Heart right ventricle (tissue), 16 donors: ENCODE results near the gene CTSG. TPM values are rescaled to one million over a fixed set of nuclear protein-coding genes. Genes with fewer than 3 reads are reported as not detected.

Source experiments
- ATAC-seq, 8 donors: fragments of 200-7000 bp; cut with Tn5 transposase; one replicate each; pipeline ENCODE4 v1.9.1; 2020; ENCODE audit warnings: mild to moderate bottlenecking in 8 of 8, moderate library complexity in 8 of 8, moderate number of reproducible peaks in 1 of 8
- DNase-seq, 2 donors: peaks; one replicate each; pipeline ENCODE4 v3.0.0-alpha.2; 2020
- H3K27ac ChIP-seq, 10 donors: fragments of 200-600 bp; sonication (generic) in 2 of 10; one replicate each; pipeline versions ENCODE4 v1.5.0 to v1.8.0; 2020 to 2022; ENCODE audit warnings: mild to moderate bottlenecking in 3 of 10
- H3K27me3 ChIP-seq, 7 donors: fragments of 200-600 bp; one replicate each; pipeline ENCODE4 v1.8.0; 2021 to 2022; ENCODE audit warnings: mild to moderate bottlenecking in 2 of 7
- H3K36me3 ChIP-seq, 9 donors: fragments of 200-600 bp; sonication (generic) in 1 of 9; one replicate each; pipeline versions ENCODE4 v1.5.0 to v1.8.0; 2020 to 2022; ENCODE audit warnings: mild to moderate bottlenecking in 2 of 9
- H3K4me1 ChIP-seq, 9 donors: fragments of 200-600 bp; sonication (generic) in 1 of 9; one replicate each; pipeline versions ENCODE4 v1.5.0 to v1.8.0; 2020 to 2022; ENCODE audit warnings: mild to moderate bottlenecking in 4 of 9
- H3K4me3 ChIP-seq, 10 donors: fragments of 200-600 bp; sonication (generic) in 2 of 10; one replicate each; pipeline versions ENCODE4 v1.5.0 to v1.8.0; 2020 to 2022; ENCODE audit warnings: mild to moderate bottlenecking in 7 of 10, moderate library complexity in 2 of 10
- H3K9me3 ChIP-seq, 11 donors: fragments of 200-600 bp in 10 of 11; sonication (generic) in 2 of 11; one replicate each; pipeline versions ENCODE4 v1.5.0 to v1.8.0; 2013 to 2022; ENCODE audit warnings: mild to moderate bottlenecking in 2 of 11, control low read depth in 1 of 11, moderate library complexity in 1 of 11
- WGBS, 2 donors: extraction: QIAGEN DNeasy Blood & Tissue Kit; methylation state at CpG; one replicate each; pipeline ENCODE4 v1.1.7; 2013; ENCODE audit warnings: inconsistent platforms in 1 of 2; 5-methylcytosine and 5-hydroxymethylcytosine counted together
- intact Hi-C, 10 donors: fragments of 100-400 bp; cut with DNase I; formaldehyde crosslinking; loops; one replicate each; pipeline versions ENCODE4 v1.11.1 to v1.14.2; 2022
- polyA plus RNA-seq, 2 donors: library from polyadenylated mRNA; stranded (reverse); fragments of 200-250 nt; gene quantifications; one replicate each; pipeline ENCODE4 v1.2.3, GENCODE V29; 2013
- total RNA-seq, 10 donors: library from RNA; stranded (reverse); fragmentation: NEBNext Ultra II Directional in 3 of 10; extraction: Animal tissue kit (Norgen Biotek cat#: 25700) in 3 of 10; gene quantifications; one replicate each; pipeline versions ENCODE4 v1.2.1 to v1.2.4, GENCODE V29; 2021 to 2023
- TF ChIP-seq, protein P1 (sequence below), 9 donors: fragments of 200-600 bp; sonication (generic) in 2 of 9; IDR thresholded peaks; one replicate each; pipeline versions ENCODE4 v1.5.0 to v1.8.0; 2021 to 2022; ENCODE audit warnings: antibody characterized with exemption in 9 of 9, mild to moderate bottlenecking in 5 of 9, moderate library complexity in 1 of 9
- donor health status: Arrhythmogenic right ventricular cardiomyopathy.
- donor health status: ischemic (EF 13 %, LVEDD 7.1; RV severe dilation, severe dysfunction).
- donor health status: healthy with polysubstance abuse.
- donor health status: DM: no; HTN: yes; CAD: no.
- donor health status: DM: no; HTN: no; CAD: no.
- donor health status: ischemic (EF 25% LVEDD 6.9; RV normal size, moderate dysfunction).
- donor health status: ischemic (EF 25% LVEDD 5.7; RV mildly dilated, moderate dysfunction).
- donor health status: healthy.
- donor health status: DM: yes; HTN: yes; CAD: no.
- donor health status: Ischemic cardiomyopathy.
- donor health status: ischemic (EF 35%, LVEDD 5.7; RV mildly dilated, moderate dysfunction).
- donor health status: nonischemic (EF 11% LVEDD 7.7; RV severe dilation, severe dysfunction).
- donor health status: DM: yes; HTN: yes; CAD: no.
- donor health status: PGD.
- donor health status: ischemic (EF 29% LVEDD 5.4; RV normal size, mild dysfunction).
- donor health status: nonischemic (EF 23%, LVEDD 6.1; RV moderate dilation, normal function).

Gene CTSG
- total and polyA plus RNA-seq, 12 donors: 0.23 to 2.4 (median 0.91) TPM; not detected in 2

DNA sequence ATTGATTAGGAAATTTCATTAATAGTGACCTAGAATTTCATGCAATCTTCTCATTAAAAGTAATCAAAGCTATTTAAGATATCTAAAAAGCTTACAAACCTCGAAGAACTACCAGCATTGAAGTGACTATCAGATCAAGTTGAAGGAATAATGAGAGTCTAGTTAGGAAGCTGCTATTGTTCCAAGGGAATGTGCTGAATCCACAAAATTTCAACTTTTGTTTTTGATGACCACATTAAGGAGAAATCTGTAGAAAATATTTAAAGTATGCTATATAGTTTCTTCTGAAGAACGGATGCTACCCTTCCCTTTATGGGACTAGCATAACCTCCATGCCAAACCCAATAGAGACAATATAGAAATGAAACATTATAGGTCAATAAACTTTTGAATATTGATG lies 2.5 kb upstream of the CTSG start:
- Histone ChIP-seq H3K36me3 (no peaks in the 10 kb centered on the region), H3K27me3 (peaks cover 0 to 8% (median 0%) of the 10 kb centered on the region in 7 donors), H3K9me3 (peaks cover 0 to 9% (median 0%) of the 10 kb centered on the region in 11 donors), H3K27ac (no peak overlapping the region), H3K4me1 (peaks cover 0 to 11% (median 0%) of the 10 kb centered on the region in 9 donors), H3K4me3 (no peak overlapping the region)
- intact Hi-C loops: no loop called here
- no peak for ATAC-seq
- TF ChIP-seq, protein P1, sequence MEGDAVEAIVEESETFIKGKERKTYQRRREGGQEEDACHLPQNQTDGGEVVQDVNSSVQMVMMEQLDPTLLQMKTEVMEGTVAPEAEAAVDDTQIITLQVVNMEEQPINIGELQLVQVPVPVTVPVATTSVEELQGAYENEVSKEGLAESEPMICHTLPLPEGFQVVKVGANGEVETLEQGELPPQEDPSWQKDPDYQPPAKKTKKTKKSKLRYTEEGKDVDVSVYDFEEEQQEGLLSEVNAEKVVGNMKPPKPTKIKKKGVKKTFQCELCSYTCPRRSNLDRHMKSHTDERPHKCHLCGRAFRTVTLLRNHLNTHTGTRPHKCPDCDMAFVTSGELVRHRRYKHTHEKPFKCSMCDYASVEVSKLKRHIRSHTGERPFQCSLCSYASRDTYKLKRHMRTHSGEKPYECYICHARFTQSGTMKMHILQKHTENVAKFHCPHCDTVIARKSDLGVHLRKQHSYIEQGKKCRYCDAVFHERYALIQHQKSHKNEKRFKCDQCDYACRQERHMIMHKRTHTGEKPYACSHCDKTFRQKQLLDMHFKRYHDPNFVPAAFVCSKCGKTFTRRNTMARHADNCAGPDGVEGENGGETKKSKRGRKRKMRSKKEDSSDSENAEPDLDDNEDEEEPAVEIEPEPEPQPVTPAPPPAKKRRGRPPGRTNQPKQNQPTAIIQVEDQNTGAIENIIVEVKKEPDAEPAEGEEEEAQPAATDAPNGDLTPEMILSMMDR (IDR thresholded peaks at IDR 0.05): no peak
- DNase-seq: no peak
- WGBS, 2 donors: 63 to 73% methylated on average over 2 of the region's 2 CpGs

DNA sequence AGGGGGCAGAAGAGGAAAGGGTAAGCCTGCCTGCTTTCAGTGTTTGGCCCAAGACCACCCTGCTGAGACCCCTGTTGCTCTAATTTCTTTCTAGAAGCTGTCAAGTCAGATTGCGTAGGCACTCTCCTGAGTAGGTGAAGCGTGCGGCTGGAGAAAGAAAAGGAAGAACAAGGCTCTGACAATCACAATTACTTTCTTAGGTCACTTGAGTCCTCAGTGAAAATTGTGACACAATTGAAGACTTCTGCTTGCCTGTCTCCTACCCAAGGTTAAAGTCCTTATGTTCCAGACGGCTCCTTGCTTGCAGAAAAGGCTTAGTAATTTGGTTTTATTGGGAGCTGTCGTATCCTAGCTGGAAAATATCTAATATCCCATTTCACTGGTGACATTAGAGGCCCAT lies 721 bp upstream of the CTSG start:
- Histone ChIP-seq H3K27ac (no peak overlapping the region), H3K36me3 (no peaks in the 10 kb centered on the region), H3K4me1 (peaks cover 0 to 11% (median 0%) of the 10 kb centered on the region in 9 donors), H3K27me3 (peaks cover 0 to 8% (median 0%) of the 10 kb centered on the region in 7 donors), H3K9me3 (no peaks in the 10 kb centered on the region), H3K4me3 (no peak overlapping the region)
- TF ChIP-seq, protein P1 (IDR thresholded peaks at IDR 0.05): no peak
- intact Hi-C loops: no loop called here
- 78 to 79% methylated on average over 5 of the region's 5 CpGs for WGBS, 2 donors
- ATAC-seq (no peak), DNase-seq (no peak)

DNA sequence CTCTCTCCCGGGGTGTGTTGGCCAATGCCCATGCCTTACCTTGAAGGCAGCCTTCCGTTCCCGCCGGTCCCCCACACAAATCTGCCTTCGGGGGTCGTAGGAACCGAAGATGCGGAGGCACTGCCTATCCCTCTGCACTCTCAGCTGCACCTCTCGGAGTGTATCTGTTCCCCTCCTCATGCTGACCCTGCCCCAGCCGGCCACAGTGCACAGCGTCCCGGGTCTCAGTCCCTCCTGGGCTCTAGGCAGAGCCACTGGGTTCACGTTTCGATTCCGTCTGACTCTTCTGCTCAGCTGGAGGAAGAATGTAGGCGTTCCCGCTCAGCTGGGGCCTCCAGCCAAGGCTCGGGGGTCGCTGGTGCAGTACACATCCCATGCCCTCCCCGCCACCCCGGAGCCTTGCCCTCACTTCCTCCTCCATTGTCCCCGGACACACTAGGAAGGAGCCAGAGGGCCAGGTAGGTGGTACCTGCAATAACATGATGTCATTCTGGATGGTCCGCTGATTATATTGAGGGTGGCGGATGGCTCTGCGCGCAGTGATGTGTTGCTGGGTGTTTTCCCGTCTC lies 1.8 kb downstream of the CTSG start:
- intact Hi-C loops: no loop called here

DNA sequence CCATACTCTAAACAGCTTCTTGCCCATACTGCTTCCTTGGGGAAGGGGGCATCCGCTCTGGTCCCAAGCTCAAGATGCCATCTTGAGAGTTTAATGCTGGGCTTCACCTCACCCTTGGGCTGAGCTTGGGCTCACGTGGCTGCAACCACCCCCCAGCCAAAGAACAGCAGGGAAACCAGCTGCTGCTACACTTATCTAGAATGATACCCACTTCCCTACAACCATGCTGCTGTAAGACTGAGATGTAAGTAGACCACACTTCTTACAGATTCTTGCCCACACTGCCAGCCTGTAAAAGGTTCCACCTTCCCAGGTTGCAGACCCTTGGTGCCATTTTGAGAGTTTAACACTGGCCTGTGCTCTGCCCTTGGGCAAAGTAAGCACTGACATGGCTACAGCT lies 9.7 kb downstream of the CTSG start:
- TF ChIP-seq, protein P1 (IDR thresholded peaks at IDR 0.05): no peak
- Histone ChIP-seq H3K27me3 (no peaks in the 10 kb centered on the region), H3K27ac (no peak overlapping the region), H3K36me3 (no peaks in the 10 kb centered on the region), H3K4me1 (no peaks in the 10 kb centered on the region), H3K4me3 (no peak overlapping the region), H3K9me3 (peaks cover 0 to 52% (median 11%) of the 10 kb centered on the region in 11 donors)
- ATAC-seq (no peak), DNase-seq (no peak)
- WGBS, 2 donors: 61 to 62% methylated on average over 2 of the region's 2 CpGs
- intact Hi-C loops: no loop called here

More for the DNA sequence above, 1.8 kb downstream of the CTSG start:
- TF ChIP-seq, protein P1 (IDR thresholded peaks at IDR 0.05): no peak
- Histone ChIP-seq H3K4me3 (no peak overlapping the region), H3K27ac (no peak overlapping the region), H3K4me1 (peaks cover 0 to 11% (median 0%) of the 10 kb centered on the region in 9 donors), H3K9me3 (peaks cover 0 to 14% (median 0%) of the 10 kb centered on the region in 11 donors), H3K36me3 (no peaks in the 10 kb centered on the region), H3K27me3 (peaks cover 0 to 8% (median 0%) of the 10 kb centered on the region in 7 donors)
- no peak for DNase-seq
- no peak for ATAC-seq
- WGBS, 2 donors: 80 to 84% methylated on average over 27 of the region's 27 CpGs
